Measurements from ENCODE around the gene COQ4. TPM values are rescaled to one million over a fixed set of nuclear protein-coding genes. Genes with fewer than 3 reads are reported as not detected.

Gene COQ4
- total and polyA plus RNA-seq, 2 of the 8 experiments (the other 6 are each of a cell fraction or from before 2014, with no cell fraction given), result 32.3 to 58.8 TPM

- TF ChIP-seq USF2 (IDR thresholded peaks at IDR 0.05; ENCODE audit: low read length) (no peak), KDM1A (IDR thresholded peaks at IDR 0.05; ENCODE audit: borderline replicate concordance, low read length) (no peak), CEBPB (IDR thresholded peaks at IDR 0.05; ENCODE audit: low read depth, low read length) (no peak), TCF12 (IDR thresholded peaks at IDR 0.05; ENCODE audit: low read depth, low read length) (no peak), SAP30 (IDR thresholded peaks at IDR 0.05; ENCODE audit: insufficient read depth, insufficient replicate concordance, low read length) (no peak), SIRT6 (IDR thresholded peaks at IDR 0.05; ENCODE audit: low read length) (no peak), SIX5 (IDR thresholded peaks at IDR 0.05; ENCODE audit: low read depth, low read length) (no peak), POLR2AphosphoS5 (IDR thresholded peaks at IDR 0.05; ENCODE audit: low read depth, low read length) (no peak)
Observed at GRCh38 chr9:128280084-128280622, 42.5 kb upstream of the COQ4 start (continued).
